Measurements from ENCODE around the gene APC2.

APC2 gene

GRCh38 chr19:1447504-1447903 lies 2.4 kb upstream of the APC2 start:
- no peak for DNase-seq

- DNase-seq, result no peak
Observed at GRCh38 chr19:1447944-1448343, 2.0 kb upstream of the APC2 start.

GRCh38 chr19:1450735-1451731 lies 1.1 kb downstream of the APC2 start:
- no peak for DNase-seq

GRCh38 chr19:1451916-1452801 lies 2.2 kb downstream of the APC2 start:
- no peak for DNase-seq

GRCh38 chr19:1452802-1453524 lies 3.0 kb downstream of the APC2 start:
- no peak for DNase-seq

GRCh38 chr19:1453525-1454364 lies 3.8 kb downstream of the APC2 start:
- peak; percentile 72 for DNase-seq

- no peak for DNase-seq
Observed at GRCh38 chr19:1455002-1455335, 5.0 kb downstream of the APC2 start.

- no peak for DNase-seq
Observed at GRCh38 chr19:1455336-1456120, 5.6 kb downstream of the APC2 start.

- DNase-seq, result no peak
Observed at GRCh38 chr19:1456121-1456900, 6.4 kb downstream of the APC2 start.

GRCh38 chr19:1457031-1457739 lies 7.3 kb downstream of the APC2 start:
- DNase-seq, result no peak

- DNase-seq, result no peak
Observed at GRCh38 chr19:1457892-1458291, 8.0 kb downstream of the APC2 start.

GRCh38 chr19:1459479-1459878 lies 9.6 kb downstream of the APC2 start:
- no peak for DNase-seq

- no peak for DNase-seq
Observed at GRCh38 chr19:1460033-1460995, 10.4 kb downstream of the APC2 start.

GRCh38 chr19:1461862-1462261 lies 11.9 kb downstream of the APC2 start:
- no peak for DNase-seq

GRCh38 chr19:1465191-1466016 lies 15.5 kb downstream of the APC2 start:
- DNase-seq, result no peak

GRCh38 chr19:1466018-1466460 lies 16.1 kb downstream of the APC2 start:
- DNase-seq, result no peak

GRCh38 chr19:1466461-1467214 lies 16.7 kb downstream of the APC2 start:
- no peak for DNase-seq

Measured in DMS 273 treated with DMSO at 0.1 percent for 48 hours (cell line).